ENCODE results near the gene ARG1. TPM values are rescaled to one million over a fixed set of nuclear protein-coding genes. Genes with fewer than 3 reads are reported as not detected.
"Not testable (repeated sequence)": the region's sequence is repeated elsewhere in the genome, so short reads cannot be mapped to it uniquely, and the experiment has no call there.

Gene ARG1
- total RNA-seq, 2 experiments from 2014 or later = not detected

DNA sequence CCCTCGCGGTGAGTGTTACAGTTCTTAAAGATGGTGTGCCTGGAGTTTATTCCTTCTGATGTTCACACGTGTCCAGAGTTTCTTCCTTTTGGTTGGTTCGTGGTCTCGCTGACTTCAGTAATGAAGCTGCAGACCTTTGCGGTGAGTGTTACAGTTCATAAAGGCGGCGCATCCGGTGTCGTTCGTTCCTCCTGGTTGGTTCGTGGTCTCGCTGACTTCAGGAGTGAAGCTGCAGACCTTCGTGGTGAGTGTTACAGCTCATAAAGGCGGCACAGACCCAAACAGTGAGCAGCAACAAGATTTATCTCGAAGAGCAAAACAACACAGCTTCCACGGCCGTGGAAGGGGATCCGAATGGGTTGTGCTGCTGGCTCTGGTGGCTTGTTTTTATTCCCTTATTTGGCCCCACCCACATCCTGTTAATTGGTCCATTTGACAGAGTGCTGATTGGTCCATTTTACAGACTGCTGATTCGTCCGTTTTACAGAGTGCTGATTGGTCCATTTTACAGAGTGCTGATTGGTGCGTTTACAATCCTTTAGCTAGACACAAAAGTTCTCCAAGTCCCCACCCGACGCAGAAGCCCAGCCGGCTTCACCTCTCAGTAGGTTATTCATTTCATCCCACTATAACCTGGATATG lies 48.2 kb upstream of the ARG1 start:
- Histone ChIP-seq H3K4me2 (ENCODE audit: low read length) (no peak overlapping the region), H3K4me1 (ENCODE audit: insufficient read depth, low read length, poor library complexity, severe bottlenecking) (no peaks in the 10 kb centered on the region), H3K9me3 (ENCODE audit: low read length) (no peaks in the 10 kb centered on the region), H4K20me1 (ENCODE audit: insufficient read depth, low read length) (no peaks in the 10 kb centered on the region), H3K9me2 (ENCODE audit: insufficient read depth, low read length) (no peaks in the 10 kb centered on the region), H3K79me2 (ENCODE audit: insufficient read depth, low read depth, low read length) (no peaks in the 10 kb centered on the region), H2AFZ (ENCODE audit: low read length) (no peak overlapping the region), H3K36me3 (ENCODE audit: insufficient read depth, low read length) (no peaks in the 10 kb centered on the region), H3K27ac (ENCODE audit: low read depth, low read length, poor library complexity, severe bottlenecking) (no peak overlapping the region), H3K4me3 (ENCODE audit: low read depth, low read length, poor library complexity, severe bottlenecking) (no peak overlapping the region)
- intact Hi-C loops (cut with micrococcal nuclease; ENCODE audit: unreplicated experiment) = no loop called here
- ChIA-PET CTCF (ENCODE audit: unreplicated experiment) (no interaction called here), POLR2A (interaction anchor here (0.7 to 1.3 kb wide), 3 partner anchors 32 to 136 kb away, joined by 3 read pairs; no protein-coding TSS in a partner anchor)
- no TSS peak for BruUV-seq (replicated peaks)
- no peak for DNase-seq (ENCODE audit: low spot score)
- TF ChIP-seq, protein P1, sequence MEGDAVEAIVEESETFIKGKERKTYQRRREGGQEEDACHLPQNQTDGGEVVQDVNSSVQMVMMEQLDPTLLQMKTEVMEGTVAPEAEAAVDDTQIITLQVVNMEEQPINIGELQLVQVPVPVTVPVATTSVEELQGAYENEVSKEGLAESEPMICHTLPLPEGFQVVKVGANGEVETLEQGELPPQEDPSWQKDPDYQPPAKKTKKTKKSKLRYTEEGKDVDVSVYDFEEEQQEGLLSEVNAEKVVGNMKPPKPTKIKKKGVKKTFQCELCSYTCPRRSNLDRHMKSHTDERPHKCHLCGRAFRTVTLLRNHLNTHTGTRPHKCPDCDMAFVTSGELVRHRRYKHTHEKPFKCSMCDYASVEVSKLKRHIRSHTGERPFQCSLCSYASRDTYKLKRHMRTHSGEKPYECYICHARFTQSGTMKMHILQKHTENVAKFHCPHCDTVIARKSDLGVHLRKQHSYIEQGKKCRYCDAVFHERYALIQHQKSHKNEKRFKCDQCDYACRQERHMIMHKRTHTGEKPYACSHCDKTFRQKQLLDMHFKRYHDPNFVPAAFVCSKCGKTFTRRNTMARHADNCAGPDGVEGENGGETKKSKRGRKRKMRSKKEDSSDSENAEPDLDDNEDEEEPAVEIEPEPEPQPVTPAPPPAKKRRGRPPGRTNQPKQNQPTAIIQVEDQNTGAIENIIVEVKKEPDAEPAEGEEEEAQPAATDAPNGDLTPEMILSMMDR (conservative IDR thresholded peaks at IDR 0.05; ENCODE audit: low read length) = no peak
- TF ChIP-seq EZH2phosphoT487 (IDR thresholded peaks at IDR 0.05; ENCODE audit: borderline replicate concordance, low read depth, low read length) = no peak

DNA sequence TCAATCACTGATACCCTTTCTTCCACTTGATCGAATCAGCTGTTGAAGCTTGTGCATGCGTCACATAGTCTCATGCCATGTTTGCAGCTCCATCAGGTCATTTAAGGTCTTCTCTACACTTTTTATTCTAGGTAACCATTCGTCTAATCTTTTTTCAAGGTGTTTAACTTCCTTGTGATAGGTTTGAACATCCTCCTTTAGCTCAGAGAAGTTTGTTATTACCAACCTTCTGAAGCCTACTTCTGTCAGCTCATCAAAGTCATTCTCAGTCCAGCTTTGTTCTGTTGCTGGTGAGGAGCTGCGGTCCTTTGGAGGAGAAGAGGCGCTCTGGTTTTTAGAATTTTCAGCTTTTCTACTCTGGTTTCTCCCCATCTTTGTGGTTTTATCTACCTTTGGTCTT lies 42.1 kb upstream of the ARG1 start:
- H4K20me1 ChIP-seq (ENCODE audit: insufficient read depth, low read length); POLR2A ChIA-PET; DNase-seq (ENCODE audit: low spot score); CTCF ChIA-PET (ENCODE audit: unreplicated experiment); H3K79me2 ChIP-seq (ENCODE audit: insufficient read depth, low read depth, low read length); H3K4me2 ChIP-seq (ENCODE audit: low read length); H3K36me3 ChIP-seq (ENCODE audit: insufficient read depth, low read length); H3K9me3 ChIP-seq (ENCODE audit: low read length); BruUV-seq (replicated peaks); H3K4me3 ChIP-seq (ENCODE audit: low read depth, low read length, poor library complexity, severe bottlenecking); H3K27ac ChIP-seq (ENCODE audit: low read depth, low read length, poor library complexity, severe bottlenecking); H2AFZ ChIP-seq (ENCODE audit: low read length); H3K9me2 ChIP-seq (ENCODE audit: insufficient read depth, low read length): not testable (repeated sequence)
- intact Hi-C loops (cut with micrococcal nuclease; ENCODE audit: unreplicated experiment) = loop anchor here (5.0 to 10.0 kb wide), 2 partner anchors 164 to 1206 kb away; no protein-coding TSS in a partner anchor
- peaks cover 12% of the 10 kb centered on the region for H3K4me1 ChIP-seq (ENCODE audit: insufficient read depth, low read length, poor library complexity, severe bottlenecking)

DNA sequence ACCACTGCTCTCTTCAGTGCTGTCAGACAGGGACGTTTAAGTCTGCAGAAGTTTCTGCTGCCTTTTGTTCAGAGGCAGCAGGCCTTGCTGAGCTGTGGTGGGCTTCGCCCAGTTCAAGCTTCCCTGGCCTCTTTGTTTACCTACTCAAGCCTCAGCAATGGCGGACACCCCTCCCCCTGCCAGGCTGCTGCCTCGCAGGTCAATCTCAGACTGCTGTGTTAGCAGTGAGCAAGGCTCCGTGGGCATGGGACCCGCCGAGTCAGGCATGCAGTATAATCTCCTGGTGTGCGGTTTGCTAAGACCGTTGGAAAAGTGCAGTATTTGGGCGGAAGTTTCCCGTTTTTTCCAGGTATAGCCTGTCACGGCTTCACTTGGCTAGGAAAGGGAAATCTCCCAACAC lies 41.3 kb upstream of the ARG1 start:
- intact Hi-C loops (cut with micrococcal nuclease; ENCODE audit: unreplicated experiment) = loop anchor here (2.0 to 10.0 kb wide), 3 partner anchors 164 to 1207 kb away; no protein-coding TSS in a partner anchor
- H3K9me3 ChIP-seq (ENCODE audit: low read length); H3K4me2 ChIP-seq (ENCODE audit: low read length); H3K9me2 ChIP-seq (ENCODE audit: insufficient read depth, low read length); H3K4me3 ChIP-seq (ENCODE audit: low read depth, low read length, poor library complexity, severe bottlenecking); POLR2A ChIA-PET; DNase-seq (ENCODE audit: low spot score); CTCF ChIA-PET (ENCODE audit: unreplicated experiment); H4K20me1 ChIP-seq (ENCODE audit: insufficient read depth, low read length); H2AFZ ChIP-seq (ENCODE audit: low read length); H3K36me3 ChIP-seq (ENCODE audit: insufficient read depth, low read length); H3K79me2 ChIP-seq (ENCODE audit: insufficient read depth, low read depth, low read length); H3K27ac ChIP-seq (ENCODE audit: low read depth, low read length, poor library complexity, severe bottlenecking); BruUV-seq (replicated peaks): not testable (repeated sequence)
- H3K4me1 ChIP-seq (ENCODE audit: insufficient read depth, low read length, poor library complexity, severe bottlenecking) = peaks cover 12% of the 10 kb centered on the region
